Stimulated activated CD8-positive, alpha-beta memory T cell treated with anti-CD3 and anti-CD28 coated beads, Interleukin-2, amount 100 ng/mL, for 1 hour (primary cell): ENCODE results near the gene SPTBN1.
"Not testable (repeated sequence)": the region's sequence is repeated elsewhere in the genome, so short reads cannot be mapped to it uniquely, and the experiment has no call there.

Experiments used
- DNase-seq, 2 donors: peaks; one replicate each; pipeline ENCODE4 v3.0.0-alpha.2; 2020; ENCODE audit warnings: low read depth in 2 of 2

Gene SPTBN1

GRCh38 chr2:54528311-54528955 lies 72.3 kb downstream of the SPTBN1 start:
- DNase-seq, result no peak

GRCh38 chr2:54529518-54529917 lies 73.4 kb downstream of the SPTBN1 start:
- not testable (repeated sequence) for DNase-seq

- no peak for DNase-seq
Observed at GRCh38 chr2:54529935-54530334, 73.8 kb downstream of the SPTBN1 start.

- DNase-seq, result no peak
Observed at GRCh38 chr2:54531558-54531957, 75.4 kb downstream of the SPTBN1 start.

- DNase-seq, result no peak
Observed at GRCh38 chr2:54534221-54534620, 78.1 kb downstream of the SPTBN1 start.

GRCh38 chr2:54534625-54535024 lies 78.5 kb downstream of the SPTBN1 start:
- DNase-seq, result no peak

- DNase-seq, result no peak
Observed at GRCh38 chr2:54535599-54536195, 79.6 kb downstream of the SPTBN1 start.

- no peak for DNase-seq
Observed at GRCh38 chr2:54536720-54537119, 80.6 kb downstream of the SPTBN1 start.

GRCh38 chr2:54538537-54538936 lies 82.4 kb downstream of the SPTBN1 start:
- DNase-seq, result no peak

GRCh38 chr2:54539683-54540082 lies 83.6 kb downstream of the SPTBN1 start:
- DNase-seq, result no peak

GRCh38 chr2:54540194-54540593 lies 84.1 kb downstream of the SPTBN1 start:
- DNase-seq, result no peak

GRCh38 chr2:54541995-54542394 lies 85.9 kb downstream of the SPTBN1 start:
- DNase-seq, result no peak

GRCh38 chr2:54543733-54544396 lies 87.7 kb downstream of the SPTBN1 start:
- DNase-seq, result no peak

GRCh38 chr2:54545702-54546450 lies 89.7 kb downstream of the SPTBN1 start:
- no peak for DNase-seq

- no peak for DNase-seq
Observed at GRCh38 chr2:54546518-54546917, 90.4 kb downstream of the SPTBN1 start.

GRCh38 chr2:54546923-54547720 lies 91.0 kb downstream of the SPTBN1 start:
- DNase-seq, result no peak

- no peak for DNase-seq
Observed at GRCh38 chr2:54549430-54549829, 93.3 kb downstream of the SPTBN1 start.

- no peak for DNase-seq
Observed at GRCh38 chr2:54549917-54550518, 93.9 kb downstream of the SPTBN1 start.

GRCh38 chr2:54550547-54550946 lies 94.4 kb downstream of the SPTBN1 start:
- DNase-seq, result no peak

- no peak for DNase-seq
Observed at GRCh38 chr2:54551123-54551756, 95.1 kb downstream of the SPTBN1 start.

- no peak for DNase-seq
Observed at GRCh38 chr2:54553075-54553474, 96.9 kb downstream of the SPTBN1 start.
